Gastroesophageal sphincter (tissue), 3 donors: ENCODE data around the gene KRTAP5-1.
"Not testable (repeated sequence)": the region's sequence is repeated elsewhere in the genome, so short reads cannot be mapped to it uniquely, and the experiment has no call there.

Experiments
- CTCF ChIP-seq, 4 experiments: fragments of 200-600 bp in 2 of 4; fragments of 450-650 bp in 2 of 4; sonication (generic) in 1 of 4; IDR thresholded peaks; one replicate each; pipeline ENCODE4 v1.5.1; 2017 to 2019; ENCODE audit warnings: antibody characterized with exemption in 4 of 4, mild to moderate bottlenecking in 2 of 4, moderate library complexity in 2 of 4
- POLR2A ChIP-seq, 2 donors: fragments of 450-650 bp; IDR thresholded peaks; one replicate each; pipeline ENCODE4 v1.6.1; 2017; ENCODE audit warnings: antibody characterized with exemption in 2 of 2, mild to moderate bottlenecking in 2 of 2, moderate library complexity in 1 of 2
- POLR2AphosphoS5 ChIP-seq: sonication (generic); formaldehyde crosslinking; IDR thresholded peaks from one replicate; pipeline ENCODE4 v1.6.1; 2017; ENCODE audit warnings: antibody characterized with exemption

- not testable (repeated sequence) for TF ChIP-seq POLR2A (IDR thresholded peaks at IDR 0.05); POLR2AphosphoS5; CTCF (IDR thresholded peaks at IDR 0.05)
These were observed 2.2 kb downstream of the KRTAP5-1 start for GRCh38 chr11:1582909-1583308.
